Sigmoid colon (tissue), 7 donors: ENCODE data around the gene PEX7. TPM values are rescaled to one million over a fixed set of nuclear protein-coding genes. Genes with fewer than 3 reads are reported as not detected.
"Not testable (repeated sequence)": the region's sequence is repeated elsewhere in the genome, so short reads cannot be mapped to it uniquely, and the experiment has no call there.

Source experiments
- DNase-seq: peaks from one replicate; pipeline ENCODE4 v3.0.0-alpha.2; 2019
- H3K27ac ChIP-seq, 4 donors: fragments of 200-600 bp; sonication (generic); one replicate each; pipeline ENCODE4 v1.5.1; 2016 to 2019; ENCODE audit warnings: mild to moderate bottlenecking in 1 of 4
- H3K27me3 ChIP-seq, 3 donors: fragments of 200-600 bp; sonication (generic); one replicate each; pipeline ENCODE4 v1.5.1; 2019; ENCODE audit warnings: mild to moderate bottlenecking in 1 of 3
- H3K36me3 ChIP-seq, 4 donors: fragments of 200-600 bp; sonication (generic); one replicate each; pipeline ENCODE4 v1.5.1; 2016 to 2019
- H3K4me1 ChIP-seq, 4 donors: fragments of 200-600 bp; sonication (generic); one replicate each; pipeline ENCODE4 v1.5.1; 2017 to 2019
- H3K4me3 ChIP-seq, 4 donors: fragments of 200-600 bp; sonication (generic); one replicate each; pipeline ENCODE4 v1.5.1; 2017 to 2019; ENCODE audit warnings: mild to moderate bottlenecking in 2 of 4, moderate library complexity in 1 of 4
- H3K9me3 ChIP-seq, 4 donors: fragments of 200-600 bp in 3 of 4; sonication (generic) in 3 of 4; one replicate each; pipeline versions ENCODE4 v1.5.1 to v1.6.1; 2013 to 2019
- EP300 ChIP-seq, 4 donors: sonication (generic); formaldehyde crosslinking; IDR thresholded peaks; one replicate each; pipeline ENCODE4 v1.6.1; 2017; ENCODE audit warnings: antibody characterized with exemption in 4 of 4
- POLR2A ChIP-seq, 2 donors: fragments of 450-650 bp; IDR thresholded peaks; one replicate each; pipeline ENCODE4 v1.6.1; 2016; ENCODE audit warnings: antibody characterized with exemption in 2 of 2, mild to moderate bottlenecking in 2 of 2, moderate library complexity in 2 of 2
- POLR2AphosphoS5 ChIP-seq, 4 donors: sonication (generic); formaldehyde crosslinking; IDR thresholded peaks; one replicate each; pipeline ENCODE4 v1.6.1; 2017; ENCODE audit warnings: antibody characterized with exemption in 4 of 4
- WGBS, 2 donors: extraction: QIAGEN DNeasy Blood & Tissue Kit; methylation state at CpG; one replicate each; pipeline ENCODE4 v1.1.7; 2013; 5-methylcytosine and 5-hydroxymethylcytosine counted together
- intact Hi-C: fragments of 100-400 bp; cut with DNase I; formaldehyde crosslinking; loops from one replicate; pipeline ENCODE4 v1.15.1; 2023
- polyA plus RNA-seq, 3 donors: library from polyadenylated mRNA; stranded (reverse); fragments of 200-250 nt; gene quantifications; one replicate each; pipeline ENCODE4 v1.2.3, GENCODE V29; 2013
- total RNA-seq, 4 donors: library from RNA; depleted of rRNA; stranded (reverse); fragments of >200 nt; gene quantifications; one replicate each; pipeline ENCODE4 v1.1.0, GENCODE V29; 2016
- TF ChIP-seq, protein P1 (sequence below), 4 experiments: fragments of 450-650 bp in 3 of 4; fragments of 200-600 bp in 1 of 4; IDR thresholded peaks; one replicate each; pipeline ENCODE4 v1.5.1; 2016 to 2019; ENCODE audit warnings: antibody characterized with exemption in 4 of 4, mild to moderate bottlenecking in 3 of 4, moderate library complexity in 2 of 4
- donor health status: healthy with polysubstance abuse.
- donor health status: Bipolar disorder and iron deficiency.
- donor health status: healthy.

Gene PEX7
- total and polyA plus RNA-seq, 7 donors, result 2.9 to 15.0 (median 6.9) TPM

DNA sequence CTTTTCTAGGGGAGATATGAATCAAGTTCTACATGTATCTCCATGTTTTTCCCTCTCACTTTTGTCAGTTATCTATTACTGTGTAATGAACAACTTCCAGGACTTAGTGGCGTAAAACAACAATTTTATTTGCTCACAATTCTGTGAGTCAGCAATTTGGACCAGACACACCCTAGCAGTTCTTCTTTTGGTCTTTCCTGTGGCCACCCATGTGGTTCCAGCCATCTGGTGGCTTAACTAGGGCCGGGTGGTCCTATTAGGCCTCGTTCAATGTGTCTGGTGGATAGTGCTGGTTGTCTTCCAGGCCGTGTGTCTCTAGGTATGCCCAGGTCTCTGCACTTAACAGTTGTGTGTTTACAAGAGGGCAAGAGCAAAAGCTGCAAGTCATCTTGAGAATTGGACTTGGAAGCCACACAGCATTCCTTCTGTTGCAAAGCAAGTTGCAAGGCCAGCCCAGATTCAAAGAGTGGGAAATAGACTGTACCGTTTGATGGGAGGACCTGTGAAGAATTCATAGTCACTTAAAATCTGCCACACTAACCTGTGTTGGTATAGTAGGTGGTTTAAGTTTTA is 78.9 kb downstream of the PEX7 start:
- no peaks in the 10 kb centered on the region for H3K9me3 ChIP-seq
- no peaks in the 10 kb centered on the region for H3K4me1 ChIP-seq
- no peak overlapping the region for H3K4me3 ChIP-seq
- 89 to 91% methylated on average over 5 of the region's 5 CpGs for WGBS, 2 donors
- H3K27me3 ChIP-seq, result no peaks in the 10 kb centered on the region
- intact Hi-C loops, result no loop called here
- no peak for DNase-seq
- no peak overlapping the region for H3K27ac ChIP-seq
- TF ChIP-seq POLR2AphosphoS5 (IDR thresholded peaks at IDR 0.05) (no peak), POLR2A (IDR thresholded peaks at IDR 0.05) (no peak), EP300 (IDR thresholded peaks at IDR 0.05) (no peak)
- TF ChIP-seq, protein P1, sequence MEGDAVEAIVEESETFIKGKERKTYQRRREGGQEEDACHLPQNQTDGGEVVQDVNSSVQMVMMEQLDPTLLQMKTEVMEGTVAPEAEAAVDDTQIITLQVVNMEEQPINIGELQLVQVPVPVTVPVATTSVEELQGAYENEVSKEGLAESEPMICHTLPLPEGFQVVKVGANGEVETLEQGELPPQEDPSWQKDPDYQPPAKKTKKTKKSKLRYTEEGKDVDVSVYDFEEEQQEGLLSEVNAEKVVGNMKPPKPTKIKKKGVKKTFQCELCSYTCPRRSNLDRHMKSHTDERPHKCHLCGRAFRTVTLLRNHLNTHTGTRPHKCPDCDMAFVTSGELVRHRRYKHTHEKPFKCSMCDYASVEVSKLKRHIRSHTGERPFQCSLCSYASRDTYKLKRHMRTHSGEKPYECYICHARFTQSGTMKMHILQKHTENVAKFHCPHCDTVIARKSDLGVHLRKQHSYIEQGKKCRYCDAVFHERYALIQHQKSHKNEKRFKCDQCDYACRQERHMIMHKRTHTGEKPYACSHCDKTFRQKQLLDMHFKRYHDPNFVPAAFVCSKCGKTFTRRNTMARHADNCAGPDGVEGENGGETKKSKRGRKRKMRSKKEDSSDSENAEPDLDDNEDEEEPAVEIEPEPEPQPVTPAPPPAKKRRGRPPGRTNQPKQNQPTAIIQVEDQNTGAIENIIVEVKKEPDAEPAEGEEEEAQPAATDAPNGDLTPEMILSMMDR (IDR thresholded peaks at IDR 0.05), result no peak
- H3K36me3 ChIP-seq, result peaks cover 0 to 31% (median 2%) of the 10 kb centered on the region in 4 donors

DNA sequence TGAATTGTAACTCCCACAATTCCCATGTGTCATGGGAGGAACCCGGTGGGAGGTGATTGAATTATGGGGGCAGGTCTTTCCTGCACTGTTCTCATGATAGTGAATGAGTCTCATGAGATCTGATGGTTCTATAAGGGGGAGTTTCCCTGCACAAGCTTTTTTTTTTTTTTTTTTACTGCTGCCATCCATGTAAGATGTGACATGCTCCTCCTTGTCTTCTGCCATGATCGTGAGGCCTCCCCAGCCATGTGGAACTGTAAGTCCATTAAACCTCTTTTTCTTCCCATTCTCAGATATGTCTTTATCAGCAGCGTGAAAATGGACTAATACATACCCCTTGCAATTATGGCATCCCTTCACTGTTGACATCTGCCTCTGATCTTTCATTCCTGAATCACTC is 82.1 kb downstream of the PEX7 start:
- peaks cover 0 to 18% (median 0%) of the 10 kb centered on the region in 4 donors for H3K36me3 ChIP-seq
- H3K9me3 ChIP-seq, H3K4me3 ChIP-seq, intact Hi-C loops, H3K27ac ChIP-seq, H3K27me3 ChIP-seq, DNase-seq, H3K4me1 ChIP-seq: not testable (repeated sequence)
- 96 to 97% methylated on average over 3 of the region's 3 CpGs for WGBS, 2 donors

DNA sequence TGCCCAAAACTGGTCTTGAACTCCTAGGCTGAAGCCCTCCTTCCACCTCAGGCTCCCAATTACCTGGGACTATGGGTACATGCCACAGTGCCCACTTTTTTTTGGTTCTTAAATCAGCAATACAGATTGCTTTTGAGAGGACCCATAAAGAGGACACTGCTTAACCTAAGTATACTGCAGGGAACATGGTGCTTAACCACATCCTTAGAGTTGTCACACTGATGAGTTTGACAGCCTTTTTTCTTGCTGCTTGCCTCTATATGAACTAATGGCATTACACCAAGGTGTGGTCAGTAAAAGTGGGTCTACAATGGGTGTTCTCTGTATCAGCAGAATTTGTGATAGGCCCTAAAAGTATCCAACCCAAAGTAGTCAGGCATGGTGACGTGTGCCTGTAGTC is 92.6 kb downstream of the PEX7 start:
- 95 to 96% methylated on average over 1 of the region's 1 CpG for WGBS, 2 donors

DNA sequence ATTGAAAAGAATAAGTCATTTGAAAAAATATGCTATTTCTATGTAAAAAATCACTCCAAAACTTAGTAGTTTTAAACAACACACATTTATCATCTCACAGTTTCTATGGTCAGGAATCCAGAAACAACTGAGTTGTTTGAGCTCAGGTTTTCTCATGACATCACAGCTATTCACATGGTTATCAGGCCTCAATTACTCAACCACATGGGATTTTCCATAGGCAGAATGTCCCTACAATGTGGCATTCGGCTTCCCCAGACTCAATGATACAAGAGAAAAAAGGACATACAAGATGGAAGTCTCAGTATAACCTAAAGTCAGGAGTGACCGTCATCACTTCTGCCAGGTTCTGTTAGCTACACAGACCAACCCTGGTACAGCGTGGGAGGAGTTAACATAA is 96.3 kb downstream of the PEX7 start:
- no peak for DNase-seq
- no peak for TF ChIP-seq POLR2AphosphoS5 (IDR thresholded peaks at IDR 0.05)
- TF ChIP-seq EP300 (IDR thresholded peaks at IDR 0.05), result no peak
- no peak for TF ChIP-seq POLR2A (IDR thresholded peaks at IDR 0.05)
- TF ChIP-seq, protein P1 (IDR thresholded peaks at IDR 0.05), result no peak
- Histone ChIP-seq H3K4me3 (no peak overlapping the region), H3K27ac (no peak overlapping the region), H3K36me3 (peaks cover 0 to 8% (median 0%) of the 10 kb centered on the region in 4 donors), H3K4me1 (peaks cover 0 to 36% (median 35%) of the 10 kb centered on the region in 4 donors), H3K9me3 (no peaks in the 10 kb centered on the region), H3K27me3 (peaks cover 35 to 51% (median 45%) of the 10 kb centered on the region in 3 donors)
- 52 to 89% methylated on average over 3 of the region's 3 CpGs for WGBS, 2 donors
- intact Hi-C loops, result no loop called here

More for the DNA sequence above, 92.6 kb downstream of the PEX7 start:
- Histone ChIP-seq H3K4me1 (no peaks in the 10 kb centered on the region), H3K27ac (no peak overlapping the region), H3K36me3 (peaks cover 0 to 8% (median 0%) of the 10 kb centered on the region in 4 donors), H3K9me3 (no peaks in the 10 kb centered on the region), H3K4me3 (no peak overlapping the region), H3K27me3 (peaks cover 0 to 13% (median 7%) of the 10 kb centered on the region in 3 donors)
- intact Hi-C loops, result no loop called here
- DNase-seq, result no peak
- TF ChIP-seq, protein P1 (IDR thresholded peaks at IDR 0.05), result no peak
- TF ChIP-seq POLR2A (IDR thresholded peaks at IDR 0.05) (no peak), EP300 (IDR thresholded peaks at IDR 0.05) (no peak), POLR2AphosphoS5 (IDR thresholded peaks at IDR 0.05) (no peak)

DNA sequence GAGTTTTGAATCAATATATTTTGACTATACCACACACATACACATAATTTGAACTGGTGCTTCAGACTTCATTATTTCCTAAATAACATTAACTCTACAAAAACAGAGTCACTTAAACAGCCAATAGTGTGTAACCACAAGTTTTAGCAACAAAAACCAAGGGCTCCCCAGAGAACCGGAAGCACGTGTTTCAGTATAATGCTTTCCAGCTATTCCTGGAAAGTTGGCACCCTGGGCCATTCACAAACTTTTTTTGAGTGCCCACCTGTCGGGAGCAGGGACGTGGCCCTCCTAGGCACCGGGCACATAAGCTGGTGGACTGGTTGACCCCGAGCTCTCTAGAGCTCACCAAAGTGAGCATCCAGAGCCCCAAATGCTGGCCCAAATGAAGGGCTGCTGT is 97.8 kb downstream of the PEX7 start:
- peaks cover 0 to 36% (median 35%) of the 10 kb centered on the region in 4 donors for H3K4me1 ChIP-seq
- no peaks in the 10 kb centered on the region for H3K36me3 ChIP-seq
- peak overlapping the region in 1 of 4 donors; percentile 54 for H3K4me3 ChIP-seq
- H3K27ac ChIP-seq, result no peak overlapping the region
- 26 to 29% methylated on average over 6 of the region's 6 CpGs for WGBS, 2 donors
- TF ChIP-seq, protein P1 (IDR thresholded peaks at IDR 0.05), result no peak
- TF ChIP-seq POLR2AphosphoS5 (IDR thresholded peaks at IDR 0.05), result no peak
- no peak for TF ChIP-seq EP300 (IDR thresholded peaks at IDR 0.05)
- TF ChIP-seq POLR2A (IDR thresholded peaks at IDR 0.05), result no peak
- intact Hi-C loops, result no loop called here
- no peaks in the 10 kb centered on the region for H3K9me3 ChIP-seq
- DNase-seq, result no peak
- H3K27me3 ChIP-seq, result peaks cover 36 to 63% (median 48%) of the 10 kb centered on the region in 3 donors
